AML-193 (cell line): ENCODE results near the gene HES7.

Experiments
- DNase-seq, 2 experiments: peaks; one replicate each; lab custom pipeline; 2025; lab: John Stamatoyannopoulos, UW

Gene HES7

DNA sequence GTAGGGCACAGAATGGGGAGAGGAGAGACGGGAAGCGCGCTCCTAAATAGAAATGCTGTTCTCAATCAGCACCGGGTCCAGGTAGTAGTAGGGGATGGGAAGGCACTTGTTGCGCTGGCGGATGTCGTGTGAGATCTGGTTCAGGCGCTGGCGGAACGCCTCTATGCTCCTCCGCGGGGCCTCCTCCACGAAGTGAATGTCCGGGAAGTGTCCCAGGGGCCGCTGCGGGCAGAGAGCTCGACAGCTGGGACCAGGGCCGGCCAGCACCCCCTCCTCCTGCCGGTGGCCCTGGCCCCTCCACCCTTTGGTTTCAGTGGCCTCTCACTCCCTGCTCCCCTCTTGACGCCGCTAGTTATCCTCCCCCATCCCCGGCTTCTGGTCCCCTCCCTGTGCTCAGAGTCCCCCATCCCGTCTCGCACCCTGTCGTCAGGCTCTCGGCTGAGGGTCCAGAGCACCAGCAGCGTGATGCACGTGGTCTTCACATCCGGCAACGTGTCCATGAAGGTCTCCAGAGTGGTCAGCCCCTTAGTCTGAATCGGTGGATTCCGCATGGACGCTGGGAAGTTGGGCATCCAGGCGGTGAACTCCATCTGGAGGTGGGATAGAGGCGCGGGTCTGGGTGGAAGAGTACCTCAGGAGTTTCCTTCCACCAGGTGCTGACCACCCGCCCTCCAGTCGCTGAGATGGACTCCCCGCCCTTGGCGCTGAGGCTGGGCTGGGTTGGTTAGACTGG lies 51.0 kb downstream of the HES7 start:
- DNase-seq = no peak

DNA sequence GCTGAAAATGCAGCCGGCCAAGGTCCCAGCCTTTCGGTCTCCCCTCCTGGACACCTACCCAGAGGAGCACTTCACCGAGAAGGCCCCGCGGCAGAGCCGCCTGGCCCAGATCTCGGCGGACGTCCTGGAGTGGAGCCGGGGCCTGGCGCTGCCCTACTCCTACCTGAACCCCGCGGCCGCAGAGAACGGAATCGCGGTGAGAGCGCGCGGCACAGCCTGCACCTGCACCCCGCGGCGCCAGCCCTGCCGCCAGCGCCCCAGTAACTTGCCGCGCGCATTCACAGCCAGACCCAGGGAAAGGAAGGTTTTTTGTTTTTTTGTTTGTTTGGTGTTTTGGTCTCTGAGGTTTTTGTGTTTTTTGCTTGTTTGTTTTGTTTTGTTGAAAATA lies 51.6 kb downstream of the HES7 start:
- DNase-seq = no peak

DNA sequence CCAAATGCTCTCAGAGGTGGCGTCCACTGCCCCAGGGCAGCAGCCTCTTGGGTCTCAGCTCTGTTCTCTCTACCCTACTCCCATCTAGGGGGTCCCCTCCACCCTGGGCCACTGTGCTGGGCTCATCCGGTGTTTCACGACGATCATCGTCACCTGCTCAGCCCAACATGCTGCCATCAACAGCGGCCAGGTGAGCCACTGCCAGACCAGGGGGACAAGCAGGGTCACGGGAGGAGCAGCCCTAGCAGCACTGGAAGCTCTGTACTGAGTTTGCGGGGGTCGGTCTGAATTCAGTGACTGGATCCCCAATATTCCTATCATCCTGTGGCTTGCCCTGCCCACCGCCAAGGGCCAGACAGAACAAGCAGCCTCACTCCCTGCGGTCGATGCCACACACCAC lies 52.4 kb downstream of the HES7 start:
- DNase-seq = no peak
